ENCODE measurements around the gene OXNAD1.

The OXNAD1 gene

DNA sequence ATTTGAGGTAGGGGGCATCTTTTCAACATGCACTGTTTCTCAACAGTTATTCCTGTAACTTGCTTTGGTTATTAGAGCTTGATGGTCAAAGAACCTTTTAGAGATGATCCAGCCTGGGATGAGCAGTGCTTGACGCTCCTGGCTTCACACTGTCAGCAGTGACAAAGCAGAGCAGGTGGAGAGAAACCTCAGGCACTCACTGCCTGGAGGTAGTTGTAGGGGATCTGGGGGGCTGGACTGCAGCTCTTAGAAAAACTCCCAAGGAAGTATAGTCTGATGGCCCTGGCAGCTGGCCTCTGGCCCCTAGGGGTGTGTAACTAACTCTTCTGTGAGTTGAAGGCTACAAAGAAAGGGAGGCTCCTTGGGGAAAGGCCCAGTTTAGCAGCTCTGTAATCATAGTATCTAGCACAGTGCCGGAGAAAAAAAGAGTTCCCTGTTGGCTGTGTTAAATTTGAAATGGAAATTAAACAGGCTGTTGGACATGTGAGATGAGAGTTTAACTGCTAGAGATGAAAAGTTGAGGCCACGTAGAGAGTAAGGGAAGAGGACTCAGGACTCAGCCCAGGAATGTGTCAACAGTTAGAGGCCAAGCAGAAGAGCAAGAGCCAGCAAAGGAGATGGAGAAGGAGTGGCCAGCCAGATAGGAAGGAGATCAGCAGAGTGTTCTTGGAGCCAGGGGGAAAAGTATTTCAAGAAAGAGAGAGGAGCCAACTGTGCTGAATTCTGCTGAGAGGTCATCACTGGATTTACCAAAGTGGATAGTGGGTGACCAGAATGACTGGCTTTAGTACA lies 14.2 kb downstream of the OXNAD1 start:
- no peak for DNase-seq (ENCODE audit: low read depth)

DNA sequence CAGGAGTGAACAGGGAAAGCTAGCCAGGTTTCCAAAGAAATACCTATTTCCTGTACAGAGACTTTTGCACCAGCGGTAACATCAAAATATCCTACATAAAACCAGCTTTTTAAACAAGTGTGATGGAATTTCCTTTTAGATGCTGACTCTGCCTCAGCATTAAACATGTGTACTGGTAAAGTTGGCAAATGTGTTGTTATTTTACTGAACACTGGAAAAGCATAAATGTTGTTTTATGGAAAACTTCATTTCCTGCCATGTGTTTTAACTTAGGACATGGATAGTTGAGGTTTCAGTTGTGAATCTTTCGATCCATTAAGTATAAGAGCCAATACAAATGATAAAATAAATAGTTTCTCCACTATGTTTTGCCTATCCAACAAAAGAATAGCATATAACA lies 15.7 kb downstream of the OXNAD1 start:
- no peak for DNase-seq (ENCODE audit: low read depth)

DNA sequence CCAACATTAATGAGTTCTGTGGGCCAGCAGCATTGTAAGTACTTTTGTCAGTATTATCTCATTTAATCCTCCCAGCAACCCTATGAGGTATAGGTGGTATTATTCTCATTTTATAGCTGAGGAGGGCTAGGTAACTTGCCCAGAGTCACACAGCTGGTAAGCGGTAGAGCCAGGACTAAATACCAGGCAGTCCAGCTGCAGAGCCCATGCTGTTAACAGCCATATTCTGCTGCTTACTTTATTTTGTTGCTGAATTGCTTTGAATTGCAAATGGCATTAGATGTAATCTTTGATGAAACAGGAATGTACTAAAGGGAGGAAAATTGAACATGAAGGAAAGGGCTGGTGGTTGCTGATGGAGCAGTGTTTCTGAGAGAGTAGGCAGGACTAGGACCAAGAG lies 19.6 kb downstream of the OXNAD1 start:
- no peak for DNase-seq (ENCODE audit: low read depth)

DNA sequence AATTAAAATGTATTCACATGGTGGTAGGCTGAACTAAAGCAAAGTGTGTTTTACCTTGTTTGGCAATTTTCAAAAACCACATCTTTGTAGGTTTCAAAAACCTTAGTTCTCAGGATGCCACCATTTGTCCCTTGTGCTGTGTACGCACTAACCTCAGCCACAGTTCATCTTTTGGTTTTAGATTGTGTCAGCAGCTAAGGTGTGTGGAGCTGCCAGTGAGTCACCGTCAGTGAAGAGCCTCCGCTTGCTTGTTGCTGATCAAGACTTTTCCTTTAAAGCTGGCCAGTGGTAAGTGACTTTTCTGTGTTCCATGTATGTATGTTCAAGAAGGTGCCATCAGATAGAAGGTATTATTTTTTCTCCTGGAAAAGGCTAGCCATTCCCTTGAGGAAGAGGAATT lies 21.1 kb downstream of the OXNAD1 start:
- no peak for DNase-seq (ENCODE audit: low read depth)

DNA sequence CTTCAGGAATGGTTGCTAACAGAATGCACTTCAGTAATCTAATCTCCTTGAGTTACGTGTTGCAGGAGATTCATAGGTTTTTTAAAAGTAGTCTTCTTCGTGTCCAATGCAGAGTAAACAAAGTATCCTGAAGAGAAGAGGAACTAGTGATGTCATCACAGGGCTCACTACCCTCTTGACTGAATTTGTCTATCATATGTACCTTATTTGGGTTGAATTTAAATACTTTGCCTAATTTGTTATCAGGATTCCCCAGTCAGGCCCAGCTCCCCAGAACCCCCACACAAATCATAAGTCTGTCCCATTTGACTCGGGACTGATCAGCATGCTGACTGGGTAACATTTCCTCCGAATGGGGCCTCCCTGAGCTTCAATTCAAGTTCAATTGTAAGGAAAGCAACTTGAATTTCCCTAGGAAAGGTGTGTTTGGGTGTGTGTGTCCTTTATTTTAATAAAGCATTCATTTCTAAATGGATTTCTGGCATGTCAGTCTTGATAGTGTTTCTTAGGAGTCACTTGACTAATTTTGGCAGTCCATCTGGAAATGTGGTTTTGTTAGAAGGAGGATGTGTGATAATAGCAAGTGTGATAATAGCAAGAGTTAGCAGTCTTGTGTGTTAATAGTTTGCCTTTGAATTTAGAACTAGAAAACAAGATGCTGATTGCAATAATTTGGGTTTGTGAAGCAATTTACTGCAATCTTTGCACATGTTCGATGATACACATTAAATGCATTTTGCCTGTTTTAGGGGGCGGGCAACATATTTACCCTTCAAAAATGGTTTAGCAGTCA lies 21.9 kb downstream of the OXNAD1 start:
- no peak for DNase-seq (ENCODE audit: low read depth)

DNA sequence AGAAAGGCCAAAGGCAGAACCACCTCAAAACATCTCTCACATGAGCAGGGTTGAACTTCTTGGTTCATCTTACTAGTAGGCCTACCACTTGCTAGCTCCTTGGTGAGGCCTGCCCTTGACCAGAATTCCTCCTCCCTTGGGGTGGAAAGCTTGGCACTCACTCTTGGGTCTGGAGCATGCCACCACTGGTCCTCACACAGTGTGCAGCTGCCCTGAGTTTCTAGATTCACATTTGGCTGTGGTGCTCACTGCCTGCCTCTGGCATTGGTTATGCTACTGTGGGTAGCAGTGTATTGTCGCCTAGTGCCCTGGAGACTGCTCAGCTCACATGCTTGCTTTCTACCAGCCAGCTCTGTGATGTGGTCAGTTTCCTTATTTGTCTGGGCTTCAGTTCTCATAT lies 23.7 kb downstream of the OXNAD1 start:
- no peak for DNase-seq (ENCODE audit: low read depth)

DNA sequence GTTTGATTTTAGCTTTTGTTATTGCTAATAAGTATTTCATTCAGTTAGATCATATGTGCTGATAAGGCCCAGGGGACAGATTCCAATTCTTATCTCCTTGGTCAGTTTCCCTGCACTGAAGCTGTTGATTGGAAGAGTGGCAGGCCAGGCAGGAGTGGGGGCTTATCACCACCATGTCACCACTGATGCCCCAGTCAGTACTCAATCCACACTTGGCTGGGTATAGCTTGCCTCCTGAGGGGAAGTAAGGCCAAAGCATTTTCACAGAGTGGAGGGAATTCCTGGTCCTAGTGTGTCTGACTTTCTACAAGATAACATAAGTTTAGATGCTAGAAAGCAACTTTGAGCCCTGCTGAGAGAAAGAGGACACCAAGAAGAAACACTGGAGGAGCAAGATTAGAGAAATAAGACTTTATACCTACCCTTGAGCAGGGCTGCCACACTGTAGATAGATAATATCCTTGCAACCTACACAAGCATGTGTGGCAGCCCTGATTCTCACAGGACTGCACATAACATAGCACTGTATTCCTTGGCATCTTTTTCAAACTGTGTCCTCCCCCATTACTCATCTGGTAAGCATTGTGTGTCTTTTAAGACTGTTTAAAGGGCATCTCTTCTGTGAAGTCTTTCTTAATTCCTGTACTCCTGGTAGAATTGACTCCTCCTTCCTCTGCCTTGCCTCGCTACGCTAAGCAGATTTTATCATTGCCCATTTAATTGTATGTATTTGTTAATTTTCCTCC lies 24.3 kb downstream of the OXNAD1 start:
- no peak for DNase-seq (ENCODE audit: low read depth)

DNA sequence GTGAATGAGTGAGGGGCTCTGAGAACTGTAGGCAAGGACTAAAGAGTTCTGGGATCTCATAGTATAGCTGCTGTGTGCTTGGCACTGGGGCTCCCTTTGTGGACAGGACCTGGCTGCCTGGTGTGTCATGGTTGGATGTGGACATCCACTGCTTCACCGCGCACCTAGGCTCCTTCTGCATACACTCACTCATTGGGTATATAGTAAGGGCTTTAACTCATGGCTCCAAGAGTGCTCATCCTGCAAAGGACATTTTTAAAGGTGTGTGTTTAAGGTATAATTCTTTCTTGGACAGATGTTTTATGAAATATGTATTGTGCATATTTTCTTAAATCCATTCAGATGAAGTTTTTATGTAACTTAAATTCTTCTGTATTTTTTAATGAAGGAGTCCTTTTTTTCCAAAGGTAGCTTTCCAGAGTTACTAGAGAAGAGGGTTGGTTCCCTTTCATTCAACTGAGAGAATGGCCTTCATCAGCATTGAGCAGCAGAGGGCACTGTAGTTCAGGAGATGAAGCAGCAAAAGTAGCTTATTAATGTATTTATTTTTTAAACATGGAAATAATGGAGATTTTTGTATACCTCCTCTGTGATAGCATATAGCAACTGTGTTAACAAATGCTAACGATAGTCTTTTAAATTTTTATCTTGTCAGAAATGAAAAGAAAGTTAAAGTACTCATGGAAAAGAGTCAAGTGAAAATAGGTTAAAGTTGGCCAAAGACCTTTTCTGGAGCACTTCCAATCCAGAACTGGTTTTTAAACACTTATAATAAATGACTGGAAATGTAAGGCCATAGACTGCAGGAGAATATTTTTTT lies 25.2 kb downstream of the OXNAD1 start:
- no peak for DNase-seq (ENCODE audit: low read depth)

DNA sequence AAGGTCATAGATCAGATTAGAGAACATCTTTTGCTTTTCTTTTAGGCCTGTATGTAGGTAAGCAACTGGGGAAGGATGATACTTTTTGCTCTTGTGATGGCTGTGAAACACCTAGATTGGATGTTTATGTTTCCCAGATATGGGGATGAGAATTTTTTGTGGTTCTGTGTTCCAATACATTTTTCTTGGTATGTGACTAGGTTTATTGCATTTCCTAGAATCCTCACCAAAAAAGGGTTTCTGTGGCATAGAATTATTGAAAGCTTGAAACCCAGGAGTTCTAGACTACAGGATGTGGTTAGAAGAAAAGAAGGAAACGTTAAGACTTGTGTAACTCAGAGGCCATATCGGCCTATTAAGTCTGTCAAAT lies 25.8 kb downstream of the OXNAD1 start:
- no peak for DNase-seq (ENCODE audit: low read depth)

DNA sequence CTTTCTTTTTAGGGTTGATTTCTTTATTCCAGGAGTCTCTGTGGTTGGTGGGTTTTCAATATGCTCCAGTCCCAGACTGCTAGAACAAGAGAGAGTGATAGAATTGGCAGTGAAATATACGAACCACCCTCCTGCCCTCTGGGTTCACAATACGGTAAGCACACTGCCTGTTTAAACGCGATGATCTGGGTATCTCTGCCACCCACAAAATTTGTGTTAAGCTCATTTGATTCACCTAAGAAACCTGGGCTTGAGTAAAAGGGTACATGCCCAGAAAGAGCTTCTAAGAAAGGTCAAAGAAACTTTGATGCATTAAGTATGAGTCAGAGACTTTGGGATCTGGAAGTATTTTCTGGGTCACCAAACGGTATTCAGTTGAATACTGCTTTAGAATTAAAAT lies 29.8 kb downstream of the OXNAD1 start:
- no peak for DNase-seq (ENCODE audit: low read depth)

DNA sequence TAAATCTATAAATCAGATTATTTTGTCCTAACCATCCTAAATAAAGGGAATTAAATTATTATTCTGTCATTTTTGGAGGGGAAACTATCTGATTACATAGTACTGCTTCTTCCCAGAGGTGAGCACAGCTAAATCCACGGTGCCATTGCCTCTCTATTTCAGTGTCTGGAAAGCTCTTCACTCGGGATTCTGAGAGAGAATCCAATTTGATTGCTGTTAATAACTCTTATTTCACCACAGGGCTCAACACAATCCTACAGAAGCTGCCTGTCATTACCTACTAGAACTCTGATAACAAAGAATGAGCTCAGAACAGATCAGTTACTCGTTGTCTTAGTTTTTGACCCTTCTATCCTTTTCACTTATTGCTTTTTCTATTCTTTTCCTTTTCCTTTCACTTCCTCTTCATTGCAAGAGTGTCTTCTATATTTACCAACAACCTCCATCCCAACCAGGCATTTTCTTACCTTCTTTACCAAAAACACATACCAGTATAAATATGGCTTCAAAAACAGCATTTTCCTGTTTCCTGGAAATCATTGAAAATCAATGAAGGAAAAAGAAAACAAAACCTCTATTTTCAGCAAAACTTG lies 30.4 kb downstream of the OXNAD1 start:
- no peak for DNase-seq (ENCODE audit: low read depth)

DNA sequence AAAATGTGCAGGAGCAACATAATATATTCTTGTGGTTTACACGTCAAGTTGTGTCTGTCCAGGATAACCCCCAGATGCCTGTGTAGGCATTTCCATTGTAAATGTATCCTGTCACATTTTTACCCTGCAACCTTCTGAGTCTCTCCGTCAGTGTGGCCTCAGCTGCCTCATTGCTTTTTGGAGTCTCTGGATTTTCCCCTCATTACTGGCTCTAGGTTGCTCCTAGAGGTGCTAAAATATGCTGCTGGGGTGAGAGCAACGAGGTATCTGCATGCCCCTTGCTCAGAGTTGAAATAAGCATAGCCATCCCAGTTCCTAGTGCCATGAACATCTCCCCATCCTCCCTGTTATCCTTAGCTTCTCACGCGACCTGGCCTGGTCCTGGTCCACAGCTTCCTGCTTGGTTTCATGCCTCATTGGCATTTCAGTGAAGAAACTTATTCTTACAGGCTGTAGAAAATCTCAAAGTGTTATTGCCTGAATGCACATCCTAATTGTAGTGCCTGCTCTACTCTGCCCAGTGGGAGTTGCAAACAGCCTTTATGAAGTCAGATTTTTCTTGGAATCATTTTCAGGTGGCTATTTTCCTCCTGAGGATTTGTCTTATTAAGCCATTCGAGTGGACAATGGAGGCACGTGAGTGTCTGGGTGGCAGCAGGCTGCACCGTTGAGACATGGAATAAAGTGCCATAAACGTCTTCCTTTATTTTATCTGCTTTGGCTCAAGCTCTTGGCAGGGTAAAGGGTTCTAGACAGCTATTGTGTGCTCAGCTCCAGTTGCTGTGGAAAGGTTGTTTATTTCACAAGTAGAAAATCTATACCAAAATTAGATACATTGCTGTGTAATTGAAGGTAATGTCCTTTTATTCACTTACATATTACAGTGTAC lies 33.2 kb downstream of the OXNAD1 start:
- no peak for DNase-seq (ENCODE audit: low read depth)

DNA sequence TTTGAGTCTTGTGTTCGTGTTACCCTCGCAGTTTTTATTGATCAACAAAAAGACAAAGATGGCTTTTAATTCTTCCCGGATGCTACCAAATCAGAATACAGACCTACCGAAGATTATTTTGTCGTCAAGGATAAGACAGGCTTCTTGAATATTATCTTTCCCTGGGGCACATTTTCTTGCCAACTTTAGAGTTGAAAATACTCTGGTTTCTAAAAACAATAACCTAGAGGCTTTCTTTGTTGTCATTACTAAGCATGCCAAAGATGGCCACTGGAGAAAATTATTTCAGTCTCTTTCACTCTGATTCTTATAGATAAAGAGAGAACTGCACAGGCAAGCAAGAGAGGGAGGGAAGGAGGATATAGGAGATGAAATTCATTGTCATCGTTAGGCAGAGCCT lies 33.9 kb downstream of the OXNAD1 start:
- no peak for DNase-seq (ENCODE audit: low read depth)

DNA sequence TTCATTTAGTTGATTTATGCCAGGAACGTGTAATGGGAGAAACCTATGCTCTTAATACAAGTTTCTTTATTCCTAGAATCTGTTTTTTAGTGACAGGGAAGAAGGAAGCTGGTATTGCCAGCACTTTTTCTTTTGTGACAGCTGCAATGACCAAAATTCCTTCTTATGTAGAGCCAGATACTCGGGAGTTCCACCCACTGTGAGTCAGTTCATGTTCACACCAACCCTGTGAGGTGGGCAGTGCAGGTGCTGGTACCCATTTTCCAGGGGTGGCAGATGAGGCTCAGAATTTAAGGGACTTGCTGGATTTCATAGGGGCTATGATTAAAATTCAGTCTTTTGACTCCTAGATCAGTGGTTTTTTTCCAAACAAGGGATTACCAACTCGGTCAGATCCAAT lies 34.7 kb downstream of the OXNAD1 start:
- no peak for DNase-seq (ENCODE audit: low read depth)

DNA sequence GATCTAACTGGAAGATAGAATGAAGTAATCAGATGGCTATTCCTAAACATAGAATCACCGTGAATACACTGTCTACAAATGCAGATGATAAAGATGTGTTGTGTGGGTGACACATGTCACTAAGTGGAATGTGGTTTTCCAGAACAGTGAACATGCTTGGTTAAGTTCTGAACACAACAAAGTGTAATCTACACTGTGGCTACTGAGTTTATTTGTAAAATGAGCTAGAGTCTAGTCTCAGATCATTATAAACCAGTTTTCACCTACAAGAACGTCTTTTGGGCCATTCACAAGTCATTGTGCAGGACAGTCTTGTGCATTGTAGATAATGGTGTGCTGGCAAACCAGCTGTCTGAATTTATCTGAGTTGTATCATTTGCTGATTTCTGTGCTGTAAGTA lies 35.3 kb downstream of the OXNAD1 start:
- no peak for DNase-seq (ENCODE audit: low read depth)

DNA sequence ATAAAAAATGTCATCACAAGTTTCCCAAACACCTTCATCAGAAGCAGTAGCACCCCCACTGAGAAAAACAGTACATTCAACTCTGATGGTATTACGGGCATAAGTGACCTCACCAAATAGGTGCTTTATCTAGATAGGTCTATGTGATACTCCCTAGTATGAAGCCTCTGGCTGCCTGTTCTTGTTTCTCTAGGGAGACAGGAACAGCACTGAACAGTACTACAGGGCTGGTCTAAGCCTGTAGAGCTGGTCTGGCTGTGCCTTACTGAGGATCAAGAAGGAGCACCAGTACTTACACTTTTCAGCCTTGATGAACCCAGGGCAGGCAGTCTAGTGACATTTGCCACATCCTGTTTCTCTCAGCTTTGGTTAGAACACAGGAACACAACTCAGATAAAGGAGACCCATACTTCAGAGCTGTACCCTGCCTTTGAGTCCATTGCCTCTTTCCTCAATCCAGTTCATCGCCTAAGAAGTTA lies 35.9 kb downstream of the OXNAD1 start:
- DNase-seq (ENCODE audit: low read depth) = no peak

DNA sequence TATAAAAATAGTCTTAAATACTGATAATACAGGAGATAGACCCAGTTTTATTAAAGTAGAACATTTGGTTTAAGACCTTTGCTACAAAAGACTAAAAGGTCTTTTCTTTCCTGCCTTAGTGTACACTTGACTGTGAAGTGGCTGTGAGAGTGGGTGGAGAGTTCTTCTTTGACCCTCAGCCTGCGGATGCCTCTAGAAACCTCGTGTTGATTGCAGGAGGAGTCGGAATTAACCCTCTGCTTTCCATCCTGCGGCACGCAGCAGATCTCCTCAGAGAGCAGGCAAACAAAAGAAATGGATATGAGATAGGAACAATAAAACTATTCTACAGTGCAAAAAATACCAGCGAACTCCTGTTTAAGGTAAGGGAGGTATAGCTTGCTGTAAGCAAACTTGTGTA lies 36.5 kb downstream of the OXNAD1 start:
- DNase-seq (ENCODE audit: low read depth) = no peak

DNA sequence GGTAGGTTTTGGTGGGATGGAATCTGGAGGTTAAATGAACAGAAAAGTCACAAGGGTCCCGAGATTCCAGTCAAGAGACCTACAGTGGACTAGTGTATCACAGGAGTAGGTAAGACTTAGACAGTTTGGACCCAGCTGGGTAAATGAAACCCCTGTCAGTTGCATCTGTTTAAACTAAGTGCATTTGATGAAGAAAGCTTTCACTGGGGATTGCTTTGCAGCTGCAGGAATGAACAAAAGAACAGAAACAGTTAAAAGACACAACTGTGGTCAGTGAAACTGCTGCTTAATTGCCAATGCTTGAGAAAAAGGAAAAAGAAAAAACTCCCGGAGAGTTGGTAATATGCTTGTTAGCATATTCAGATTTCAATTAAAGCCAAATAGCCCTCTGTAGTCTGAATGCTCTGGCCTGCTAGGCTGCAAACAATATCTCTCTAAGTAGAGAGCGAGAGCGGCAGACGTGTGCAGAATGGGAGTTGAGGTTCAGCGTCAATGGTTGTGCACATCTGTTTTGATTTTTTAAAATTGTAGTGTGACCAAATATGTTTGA lies 37.1 kb downstream of the OXNAD1 start:
- DNase-seq (ENCODE audit: low read depth) = no peak

DNA sequence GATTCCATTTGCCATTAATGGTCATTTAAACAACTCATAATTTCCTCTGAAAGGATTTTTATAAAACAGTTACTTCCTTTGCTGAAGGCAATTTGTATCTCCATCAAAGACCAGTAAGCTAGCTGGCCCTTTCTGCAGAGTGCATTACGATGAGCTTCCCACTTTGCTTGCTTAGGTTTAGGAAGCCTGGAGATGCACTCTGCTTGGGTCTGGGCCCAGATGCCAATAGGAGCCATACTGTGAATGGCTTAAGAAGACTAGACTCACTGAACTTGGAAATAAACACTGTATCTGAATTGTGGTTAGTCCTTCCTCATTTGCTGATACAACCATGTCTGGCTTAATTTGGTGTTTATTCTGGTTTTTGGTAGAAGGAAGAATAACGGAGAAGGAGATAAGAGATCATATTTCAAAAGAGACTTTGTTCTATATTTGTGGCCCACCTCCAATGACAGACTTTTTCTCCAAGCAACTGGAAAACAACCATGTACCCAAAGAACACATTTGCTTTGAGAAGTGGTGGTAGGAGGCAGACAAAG lies 38.1 kb downstream of the OXNAD1 start:
- no peak for DNase-seq (ENCODE audit: low read depth)
